ENCODE results near the gene ZMYM3.

- no peak for TF ChIP-seq FOXA1 (IDR thresholded peaks at IDR 0.05)
- no peak for TF ChIP-seq CTBP1 (IDR thresholded peaks at IDR 0.05; ENCODE audit: borderline replicate concordance)
- no peak for TF ChIP-seq FOXM1 (IDR thresholded peaks at IDR 0.05; ENCODE audit: borderline replicate concordance)
- no peak for TF ChIP-seq BHLHE40 (IDR thresholded peaks at IDR 0.05; ENCODE audit: borderline replicate concordance)
- no peak for TF ChIP-seq SP1 (IDR thresholded peaks at IDR 0.05)
- TF ChIP-seq ZNF384 (IDR thresholded peaks at IDR 0.05): no peak
Measured at GRCh38 chrX:71241301-71241700, 12.6 kb downstream of the ZMYM3 start.

Data from HEK293T (cell line).